Adrenal gland (tissue), 12 donors: Measurements from ENCODE around the gene CNKSR3. TPM values are rescaled to one million over a fixed set of nuclear protein-coding genes. Genes with fewer than 3 reads are reported as not detected.

Experiments used
- DNase-seq, 7 donors: peaks; one replicate each; pipeline ENCODE4 v3.0.0-alpha.2; 2019 to 2020
- H3K27ac ChIP-seq, 5 donors: fragments of 200-600 bp; sonication (generic) in 4 of 5; 1 replicate in 3 of 5; 2 replicates in 2 of 5; pipeline versions ENCODE4 v1.5.1 to v1.8.0; 2016 to 2020; ENCODE audit warnings: mild to moderate bottlenecking in 1 of 5
- H3K27me3 ChIP-seq: fragments of 200-600 bp; 2 replicates; pipeline ENCODE4 v1.8.0; 2021
- H3K36me3 ChIP-seq, 2 donors: fragments of 200-600 bp; replicated peaks in 1 of 2; 1 replicate in 1 of 2; 2 replicates in 1 of 2; pipeline versions ENCODE4 v1.5.1 to v1.8.0; 2018 to 2022
- H3K4me1 ChIP-seq, 2 donors: fragments of 200-600 bp; replicated peaks in 1 of 2; 1 replicate in 1 of 2; 2 replicates in 1 of 2; pipeline versions ENCODE4 v1.5.1 to v1.8.0; 2018 to 2021
- H3K4me3 ChIP-seq, 4 donors: fragments of 200-600 bp; sonication (generic) in 3 of 4; one replicate each; pipeline ENCODE4 v1.5.1; 2016 to 2018
- H3K9me3 ChIP-seq, 3 donors: fragments of 200-600 bp; sonication (generic) in 1 of 3; replicated peaks in 1 of 3; 1 replicate in 2 of 3; 2 replicates in 1 of 3; pipeline versions ENCODE4 v1.5.1 to v1.8.0; 2016 to 2021
- POLR2A ChIP-seq, 2 donors: fragments of 450-650 bp; IDR thresholded peaks; one replicate each; pipeline ENCODE4 v1.6.1; 2017; ENCODE audit warnings: antibody characterized with exemption in 2 of 2, mild to moderate bottlenecking in 2 of 2, moderate library complexity in 1 of 2
- WGBS, 4 donors: extraction: QIAGEN DNeasy Blood & Tissue Kit in 2 of 4; methylation state at CpG; one replicate each; pipeline versions ENCODE4 v1.1.5 to v1.1.7; 2013 to 2017; 5-methylcytosine and 5-hydroxymethylcytosine counted together
- intact Hi-C, 2 donors: fragments of 100-400 bp; cut with DNase I; formaldehyde crosslinking; loops; one replicate each; pipeline versions ENCODE4 v1.14.1 to v1.15.0; 2022 to 2023
- polyA plus RNA-seq, 3 donors: library from polyadenylated mRNA; stranded (reverse); fragments of 200-250 nt in 2 of 3; fragments of 350-450 nt in 1 of 3; fragmentation: Illumina TruSeq in 1 of 3; extraction: RNeasy Lipid Tissue Mini Kit (QIAGEN cat#74804) in 1 of 3; gene quantifications; one replicate each; pipeline ENCODE4 v1.2.3, GENCODE V29; 2013 to 2014
- total RNA-seq, 9 donors: library from RNA; depleted of rRNA in 4 of 9; stranded (reverse); fragments of >200 nt in 4 of 9; fragments of 120-200 nt in 1 of 9; fragmentation: NEBNext Ultra II Directional in 1 of 9; extraction: Animal tissue kit (Norgen Biotek cat#: 25700) in 1 of 9; gene quantifications; one replicate each; pipeline versions ENCODE4 v1.1.0 to v1.2.4, GENCODE V29; 2013 to 2023
- TF ChIP-seq, protein P1 (sequence below), 6 experiments: fragments of 450-650 bp in 4 of 6; fragments of 200-600 bp in 2 of 6; sonication (generic) in 1 of 6; IDR thresholded peaks; 1 replicate in 5 of 6; 2 replicates in 1 of 6; pipeline versions ENCODE4 v1.5.1 to v1.8.0; 2016 to 2021; ENCODE audit warnings: antibody characterized with exemption in 6 of 6, mild to moderate bottlenecking in 2 of 6, moderate library complexity in 1 of 6
- donor health status: healthy with polysubstance abuse.
- donor health status: Bipolar disorder and iron deficiency.
- donor health status: DM: yes; HTN: yes; CAD: no.
- donor health status: DM: no; HTN: no; CAD: no.
- donor health status: DM: no; HTN: no; CAD: no.
- donor health status: DM: yes; HTN: yes; CAD: no.

The CNKSR3 gene
- total and polyA plus RNA-seq, 12 donors: 1.1 to 10.7 (median 2.5) TPM

- WGBS, 4 donors: 84 to 91% (median 88%) methylated on average over 7 of the region's 7 CpGs
- no peak for DNase-seq
- TF ChIP-seq POLR2A (IDR thresholded peaks at IDR 0.05): no peak
- TF ChIP-seq, protein P1, sequence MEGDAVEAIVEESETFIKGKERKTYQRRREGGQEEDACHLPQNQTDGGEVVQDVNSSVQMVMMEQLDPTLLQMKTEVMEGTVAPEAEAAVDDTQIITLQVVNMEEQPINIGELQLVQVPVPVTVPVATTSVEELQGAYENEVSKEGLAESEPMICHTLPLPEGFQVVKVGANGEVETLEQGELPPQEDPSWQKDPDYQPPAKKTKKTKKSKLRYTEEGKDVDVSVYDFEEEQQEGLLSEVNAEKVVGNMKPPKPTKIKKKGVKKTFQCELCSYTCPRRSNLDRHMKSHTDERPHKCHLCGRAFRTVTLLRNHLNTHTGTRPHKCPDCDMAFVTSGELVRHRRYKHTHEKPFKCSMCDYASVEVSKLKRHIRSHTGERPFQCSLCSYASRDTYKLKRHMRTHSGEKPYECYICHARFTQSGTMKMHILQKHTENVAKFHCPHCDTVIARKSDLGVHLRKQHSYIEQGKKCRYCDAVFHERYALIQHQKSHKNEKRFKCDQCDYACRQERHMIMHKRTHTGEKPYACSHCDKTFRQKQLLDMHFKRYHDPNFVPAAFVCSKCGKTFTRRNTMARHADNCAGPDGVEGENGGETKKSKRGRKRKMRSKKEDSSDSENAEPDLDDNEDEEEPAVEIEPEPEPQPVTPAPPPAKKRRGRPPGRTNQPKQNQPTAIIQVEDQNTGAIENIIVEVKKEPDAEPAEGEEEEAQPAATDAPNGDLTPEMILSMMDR (IDR thresholded peaks at IDR 0.05): no peak
These were observed 25.8 kb upstream of the CNKSR3 start for GRCh38 chr6:154536255-154536654.

DNA sequence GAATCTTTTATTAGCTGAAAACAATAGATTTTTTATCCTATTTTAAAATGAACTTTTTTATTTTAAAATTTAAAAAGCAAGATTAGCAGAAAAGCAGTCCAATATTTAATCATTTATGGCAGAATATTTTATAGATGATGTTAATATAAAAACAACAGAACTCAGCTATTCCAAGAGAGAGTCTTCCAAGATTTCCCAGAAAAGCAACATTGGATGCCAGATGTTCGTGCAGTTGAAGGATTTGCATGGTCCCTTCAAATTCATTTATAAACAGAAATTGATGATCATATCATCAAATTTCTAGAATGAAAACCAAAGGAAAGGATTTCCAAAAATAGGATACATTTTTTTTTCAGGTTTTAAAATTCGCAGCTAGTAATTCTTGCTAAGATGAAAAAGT, 25.4 kb upstream of the CNKSR3 start:
- TF ChIP-seq, protein P1 (IDR thresholded peaks at IDR 0.05): no peak
- no peak for TF ChIP-seq POLR2A (IDR thresholded peaks at IDR 0.05)
- H3K4me1 ChIP-seq: no peaks in the 10 kb centered on the region
- H3K4me3 ChIP-seq: no peak overlapping the region
- no peaks in the 10 kb centered on the region for H3K36me3 ChIP-seq
- intact Hi-C loops: no loop called here
- H3K27ac ChIP-seq: no peak overlapping the region
- 78 to 92% (median 87%) methylated on average over 2 of the region's 2 CpGs for WGBS, 4 donors
- no peaks in the 10 kb centered on the region for H3K9me3 ChIP-seq
- DNase-seq: no peak
- H3K27me3 ChIP-seq: no peaks in the 10 kb centered on the region

More at GRCh38 chr6:154536255-154536654, 25.8 kb upstream of the CNKSR3 start:
- H3K27me3 ChIP-seq: no peaks in the 10 kb centered on the region
- intact Hi-C loops: no loop called here
- no peaks in the 10 kb centered on the region for H3K9me3 ChIP-seq
- no peaks in the 10 kb centered on the region for H3K36me3 ChIP-seq
- H3K27ac ChIP-seq: no peak overlapping the region
- no peaks in the 10 kb centered on the region for H3K4me1 ChIP-seq
- H3K4me3 ChIP-seq: no peak overlapping the region

- intact Hi-C loops: no loop called here
- TF ChIP-seq, protein P1 (IDR thresholded peaks at IDR 0.05): no peak
- no peak for TF ChIP-seq POLR2A (IDR thresholded peaks at IDR 0.05)
- no peaks in the 10 kb centered on the region for H3K36me3 ChIP-seq
- DNase-seq: no peak
- no peak overlapping the region for H3K4me3 ChIP-seq
- H3K9me3 ChIP-seq: no peaks in the 10 kb centered on the region
- H3K27me3 ChIP-seq: no peaks in the 10 kb centered on the region
- no peaks in the 10 kb centered on the region for H3K4me1 ChIP-seq
- WGBS, 4 donors: 87 to 95% (median 92%) methylated on average over 3 of the region's 3 CpGs
- no peak overlapping the region for H3K27ac ChIP-seq
These were observed 24.7 kb upstream of the CNKSR3 start for GRCh38 chr6:154535147-154535546.

- Histone ChIP-seq H3K4me1 (no peaks in the 10 kb centered on the region), H3K27me3 (no peaks in the 10 kb centered on the region), H3K4me3 (no peak overlapping the region), H3K27ac (no peak overlapping the region), H3K36me3 (no peaks in the 10 kb centered on the region), H3K9me3 (no peaks in the 10 kb centered on the region)
- intact Hi-C loops: no loop called here
- WGBS, 4 donors: 84 to 90% (median 89%) methylated on average over 2 of the region's 2 CpGs
- DNase-seq: no peak
- no peak for TF ChIP-seq POLR2A (IDR thresholded peaks at IDR 0.05)
- TF ChIP-seq, protein P1 (IDR thresholded peaks at IDR 0.05): no peak
These were observed 24.0 kb upstream of the CNKSR3 start for GRCh38 chr6:154534531-154534930.
